Measurements from ENCODE around the gene PAGR1.
"Not testable (repeated sequence)": the region's sequence is repeated elsewhere in the genome, so short reads cannot be mapped to it uniquely, and the experiment has no call there.

Gene PAGR1

GRCh38 chr16:29825145-29826044, 9.4 kb downstream of the PAGR1 start:
- no peaks in the 10 kb centered on the region for H3K9me3 Mint-ChIP-seq
- no peaks in the 10 kb centered on the region for H3K27me3 Mint-ChIP-seq
- H3K4me3 Mint-ChIP-seq, result no peak overlapping the region
- no peak overlapping the region for H3K27ac Mint-ChIP-seq
- peaks cover 56% of the 10 kb centered on the region for H3K36me3 Mint-ChIP-seq (ENCODE audit: low read depth)
- intact Hi-C loops (cut with micrococcal nuclease), result no loop called here
- peaks cover 40% of the 10 kb centered on the region for H3K4me1 Mint-ChIP-seq (ENCODE audit: low read depth)

GRCh38 chr16:29826342-29826695, 10.4 kb downstream of the PAGR1 start:
- no peaks in the 10 kb centered on the region for H3K9me3 Mint-ChIP-seq
- intact Hi-C loops (cut with micrococcal nuclease), result no loop called here
- no peaks in the 10 kb centered on the region for H3K27me3 Mint-ChIP-seq
- H3K27ac Mint-ChIP-seq, result no peak overlapping the region
- H3K36me3 Mint-ChIP-seq (ENCODE audit: low read depth), result peaks cover 59% of the 10 kb centered on the region
- H3K4me1 Mint-ChIP-seq (ENCODE audit: low read depth), result peaks cover 34% of the 10 kb centered on the region
- H3K4me3 Mint-ChIP-seq, result no peak overlapping the region

DNA sequence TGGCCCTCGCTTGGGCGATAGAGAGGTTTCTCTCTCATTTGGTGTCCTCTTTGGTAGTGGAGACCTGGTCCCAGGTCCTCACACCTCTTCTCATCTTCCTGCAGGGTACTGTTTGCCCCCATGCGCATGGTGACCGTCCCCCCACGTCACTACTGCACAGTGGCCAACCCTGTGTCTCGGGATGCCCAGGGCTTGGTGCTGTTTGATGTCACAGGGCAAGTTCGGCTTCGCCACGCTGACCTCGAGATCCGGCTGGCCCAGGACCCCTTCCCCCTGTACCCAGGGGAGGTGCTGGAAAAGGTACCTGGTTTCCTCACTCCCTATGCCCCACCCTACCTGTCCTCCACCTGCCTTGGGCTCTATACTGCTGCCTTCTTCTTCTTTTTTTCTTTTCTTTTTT, 14.8 kb downstream of the PAGR1 start:
- Mint-ChIP-seq H3K27me3 (no peaks in the 10 kb centered on the region), H3K4me1 (ENCODE audit: low read depth) (peaks cover 7% of the 10 kb centered on the region), H3K36me3 (ENCODE audit: low read depth) (peaks cover 78% of the 10 kb centered on the region), H3K27ac (no peak overlapping the region), H3K4me3 (no peak overlapping the region), H3K9me3 (no peaks in the 10 kb centered on the region)
- intact Hi-C loops (cut with micrococcal nuclease), result no loop called here

DNA sequence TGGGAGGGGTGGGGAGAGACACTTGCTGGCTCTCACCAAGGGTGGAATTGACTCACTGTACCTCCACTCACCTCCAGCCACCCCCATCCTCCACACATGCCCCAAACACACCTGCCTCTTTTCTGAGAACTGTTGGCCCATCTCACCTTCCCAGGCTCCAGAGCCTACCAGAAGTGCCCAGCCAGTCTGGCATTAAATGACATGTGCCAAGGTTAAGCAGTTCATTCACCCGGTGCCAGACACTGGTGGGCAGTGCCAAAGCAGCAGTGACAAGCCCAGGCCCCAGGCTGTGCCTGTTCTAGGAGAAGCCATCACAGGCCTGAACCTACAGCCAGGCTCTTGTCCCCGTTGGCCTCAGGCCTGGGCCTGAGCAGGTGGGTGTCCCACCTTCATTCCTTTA, 15.5 kb downstream of the PAGR1 start:
- H3K4me3 Mint-ChIP-seq, result no peak overlapping the region
- no peaks in the 10 kb centered on the region for H3K9me3 Mint-ChIP-seq
- H3K36me3 Mint-ChIP-seq (ENCODE audit: low read depth), result peaks cover 82% of the 10 kb centered on the region

GRCh38 chr16:29833219-29833618, 17.3 kb downstream of the PAGR1 start:
- peaks cover 92% of the 10 kb centered on the region for H3K36me3 Mint-ChIP-seq (ENCODE audit: low read depth)
- H3K4me1 Mint-ChIP-seq (ENCODE audit: low read depth); H3K9me3 Mint-ChIP-seq; H3K27me3 Mint-ChIP-seq; H3K27ac Mint-ChIP-seq; intact Hi-C loops (cut with micrococcal nuclease); H3K4me3 Mint-ChIP-seq: not testable (repeated sequence)

More for the DNA sequence above, 15.5 kb downstream of the PAGR1 start:
- Mint-ChIP-seq H3K27ac (no peak overlapping the region), H3K4me1 (ENCODE audit: low read depth) (peaks cover 6% of the 10 kb centered on the region), H3K27me3 (no peaks in the 10 kb centered on the region)
- intact Hi-C loops (cut with micrococcal nuclease), result no loop called here

GRCh38 chr16:29834079-29834478, 18.1 kb downstream of the PAGR1 start:
- Mint-ChIP-seq H3K9me3 (no peaks in the 10 kb centered on the region), H3K27ac (no peak overlapping the region), H3K27me3 (no peaks in the 10 kb centered on the region)

GRCh38 chr16:29835926-29836325, 20.0 kb downstream of the PAGR1 start:
- H3K4me1 Mint-ChIP-seq (ENCODE audit: low read depth), result no peaks in the 10 kb centered on the region
- peaks cover 100% of the 10 kb centered on the region for H3K36me3 Mint-ChIP-seq (ENCODE audit: low read depth)
- H3K4me3 Mint-ChIP-seq, result no peak overlapping the region
- no peak overlapping the region for H3K27ac Mint-ChIP-seq
- intact Hi-C loops (cut with micrococcal nuclease), result no loop called here
- no peaks in the 10 kb centered on the region for H3K27me3 Mint-ChIP-seq
- H3K9me3 Mint-ChIP-seq, result no peaks in the 10 kb centered on the region

More at GRCh38 chr16:29834079-29834478, 18.1 kb downstream of the PAGR1 start:
- no peaks in the 10 kb centered on the region for H3K4me1 Mint-ChIP-seq (ENCODE audit: low read depth)
- intact Hi-C loops (cut with micrococcal nuclease), result no loop called here
- no peak overlapping the region for H3K4me3 Mint-ChIP-seq
- peaks cover 100% of the 10 kb centered on the region for H3K36me3 Mint-ChIP-seq (ENCODE audit: low read depth)

DNA sequence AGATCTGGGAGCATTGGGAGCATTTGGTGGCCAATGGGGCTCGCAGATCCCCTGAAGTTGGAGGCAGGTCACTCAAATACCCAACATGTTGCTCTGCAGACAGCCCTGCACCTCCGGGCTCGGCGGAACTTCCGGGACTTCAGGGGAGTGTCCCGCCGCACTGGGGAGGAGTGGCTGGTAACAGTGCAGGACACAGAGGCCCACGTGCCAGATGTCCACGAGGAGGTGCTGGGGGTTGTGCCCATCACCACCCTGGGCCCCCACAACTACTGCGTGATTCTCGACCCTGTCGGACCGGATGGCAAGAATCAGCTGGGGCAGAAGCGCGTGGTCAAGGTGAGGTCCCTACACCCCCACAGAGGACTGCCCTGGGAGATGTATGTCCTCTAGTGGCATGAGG, 20.7 kb downstream of the PAGR1 start:
- H3K9me3 Mint-ChIP-seq, result no peaks in the 10 kb centered on the region
- H3K4me3 Mint-ChIP-seq, result no peak overlapping the region
- H3K4me1 Mint-ChIP-seq (ENCODE audit: low read depth), result no peaks in the 10 kb centered on the region
- H3K27me3 Mint-ChIP-seq, result no peaks in the 10 kb centered on the region
- H3K27ac Mint-ChIP-seq, result no peak overlapping the region
- H3K36me3 Mint-ChIP-seq (ENCODE audit: low read depth), result peaks cover 100% of the 10 kb centered on the region
- intact Hi-C loops (cut with micrococcal nuclease), result no loop called here

GRCh38 chr16:29837841-29838240, 21.9 kb downstream of the PAGR1 start:
- intact Hi-C loops (cut with micrococcal nuclease), result no loop called here
- H3K36me3 Mint-ChIP-seq (ENCODE audit: low read depth), result peaks cover 100% of the 10 kb centered on the region

GRCh38 chr16:29839822-29840221, 23.9 kb downstream of the PAGR1 start:
- Mint-ChIP-seq H3K27ac (no peak overlapping the region), H3K36me3 (ENCODE audit: low read depth) (peaks cover 100% of the 10 kb centered on the region), H3K27me3 (no peaks in the 10 kb centered on the region), H3K9me3 (no peaks in the 10 kb centered on the region), H3K4me1 (ENCODE audit: low read depth) (peaks cover 10% of the 10 kb centered on the region), H3K4me3 (no peak overlapping the region)
- intact Hi-C loops (cut with micrococcal nuclease), result no loop called here

More at GRCh38 chr16:29837841-29838240, 21.9 kb downstream of the PAGR1 start:
- H3K9me3 Mint-ChIP-seq, result no peaks in the 10 kb centered on the region
- peaks cover 3% of the 10 kb centered on the region for H3K4me1 Mint-ChIP-seq (ENCODE audit: low read depth)
- H3K27ac Mint-ChIP-seq, result no peak overlapping the region
- H3K27me3 Mint-ChIP-seq, result no peaks in the 10 kb centered on the region
- no peak overlapping the region for H3K4me3 Mint-ChIP-seq

DNA sequence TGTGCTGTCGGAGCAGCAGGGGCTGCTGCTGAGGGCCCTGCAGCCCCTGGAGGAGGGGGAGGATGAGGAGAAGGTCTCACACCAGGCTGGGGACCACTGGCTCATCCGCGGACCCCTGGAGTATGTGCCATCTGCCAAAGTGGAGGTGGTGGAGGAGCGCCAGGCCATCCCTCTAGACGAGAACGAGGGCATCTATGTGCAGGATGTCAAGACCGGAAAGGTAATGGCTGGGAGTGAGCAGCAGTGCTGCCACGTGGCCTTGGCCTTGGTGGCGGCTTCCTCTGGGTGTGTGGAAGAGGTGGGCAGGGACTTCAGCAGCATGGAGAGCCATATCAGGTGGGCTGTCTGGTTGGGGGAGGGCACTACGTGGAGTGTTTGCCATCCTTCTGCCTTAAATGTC, 24.3 kb downstream of the PAGR1 start:
- H3K4me1 Mint-ChIP-seq (ENCODE audit: low read depth), result peaks cover 10% of the 10 kb centered on the region
- no peaks in the 10 kb centered on the region for H3K9me3 Mint-ChIP-seq
- H3K27me3 Mint-ChIP-seq, result no peaks in the 10 kb centered on the region
- intact Hi-C loops (cut with micrococcal nuclease), result no loop called here
- H3K36me3 Mint-ChIP-seq (ENCODE audit: low read depth), result peaks cover 100% of the 10 kb centered on the region
- no peak overlapping the region for H3K4me3 Mint-ChIP-seq
- H3K27ac Mint-ChIP-seq, result no peak overlapping the region

DNA sequence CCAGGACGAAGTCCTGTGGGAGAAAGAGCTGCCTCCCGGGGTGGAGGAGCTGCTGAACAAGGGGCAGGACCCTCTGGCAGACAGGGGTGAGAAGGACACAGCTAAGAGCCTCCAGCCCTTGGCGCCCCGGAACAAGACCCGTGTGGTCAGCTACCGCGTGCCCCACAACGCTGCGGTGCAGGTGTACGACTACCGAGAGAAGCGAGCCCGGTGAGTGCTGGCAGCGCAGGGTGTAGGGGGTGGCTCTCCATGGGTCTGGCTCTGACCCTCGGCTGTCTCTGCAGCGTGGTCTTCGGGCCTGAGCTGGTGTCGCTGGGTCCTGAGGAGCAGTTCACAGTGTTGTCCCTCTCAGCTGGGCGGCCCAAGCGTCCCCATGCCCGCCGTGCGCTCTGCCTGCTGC, 25.7 kb downstream of the PAGR1 start:
- no peak overlapping the region for H3K4me3 Mint-ChIP-seq
- peaks cover 100% of the 10 kb centered on the region for H3K36me3 Mint-ChIP-seq (ENCODE audit: low read depth)
- no peak overlapping the region for H3K27ac Mint-ChIP-seq
- H3K4me1 Mint-ChIP-seq (ENCODE audit: low read depth), result peaks cover 10% of the 10 kb centered on the region
- H3K27me3 Mint-ChIP-seq, result no peaks in the 10 kb centered on the region
- no peaks in the 10 kb centered on the region for H3K9me3 Mint-ChIP-seq
- intact Hi-C loops (cut with micrococcal nuclease), result no loop called here

- H3K36me3 Mint-ChIP-seq (ENCODE audit: low read depth), result peaks cover 100% of the 10 kb centered on the region
Observed at GRCh38 chr16:29842732-29843346, 26.9 kb downstream of the PAGR1 start.

DNA sequence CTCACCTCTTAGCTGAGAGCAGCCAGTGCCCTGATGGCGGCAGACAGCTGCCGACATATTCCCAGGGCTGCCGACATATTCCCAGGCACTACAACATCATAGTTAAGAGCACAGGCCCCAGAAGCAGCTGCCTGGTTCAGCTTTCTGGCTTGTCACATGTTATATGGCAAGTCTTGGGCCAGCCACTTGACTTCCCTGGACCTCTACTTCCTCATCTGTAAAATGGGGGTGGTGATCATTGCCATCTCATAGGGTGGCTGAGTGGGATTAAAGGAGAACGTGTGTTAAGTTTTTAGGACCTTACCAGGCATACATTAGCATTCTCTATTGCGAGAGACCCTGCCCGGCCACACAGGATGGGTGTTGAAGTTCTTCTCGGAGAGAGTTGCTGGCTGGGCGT, 28.0 kb downstream of the PAGR1 start:
- intact Hi-C loops (cut with micrococcal nuclease), result no loop called here
- Mint-ChIP-seq H3K4me3 (no peak overlapping the region), H3K4me1 (ENCODE audit: low read depth) (peaks cover 10% of the 10 kb centered on the region), H3K27ac (no peak overlapping the region), H3K36me3 (ENCODE audit: low read depth) (peaks cover 100% of the 10 kb centered on the region), H3K27me3 (no peaks in the 10 kb centered on the region), H3K9me3 (no peaks in the 10 kb centered on the region)

More at GRCh38 chr16:29842732-29843346, 26.9 kb downstream of the PAGR1 start:
- Mint-ChIP-seq H3K27me3 (no peaks in the 10 kb centered on the region), H3K4me1 (ENCODE audit: low read depth) (peaks cover 10% of the 10 kb centered on the region), H3K27ac (peak overlapping the region; percentile 52), H3K4me3 (no peak overlapping the region), H3K9me3 (no peaks in the 10 kb centered on the region)
- intact Hi-C loops (cut with micrococcal nuclease), result no loop called here
